Smooth muscle cell (in vitro differentiated cells): ENCODE data around the gene ZNF830. TPM values are rescaled to one million over a fixed set of nuclear protein-coding genes. Genes with fewer than 3 reads are reported as not detected.

Source experiments
- DNase-seq: peaks from one replicate; lab custom pipeline; 2025; ENCODE audit not compliant: unreplicated experiment; lab: John Stamatoyannopoulos, UW
- H2AFZ ChIP-seq: fragments of 200-600 bp; sonication (generic); 2 replicates; pipeline ENCODE4 v1.6.0; 2016; ENCODE audit warnings: antibody characterized with exemption, low read depth, mild to moderate bottlenecking
- H3F3A ChIP-seq: fragments of 200-600 bp; sonication (generic); 2 replicates; pipeline ENCODE4 v1.6.0; 2017; ENCODE audit warnings: antibody characterized with exemption, low read depth
- H3K27ac ChIP-seq: fragments of 200-600 bp; sonication (generic); 2 replicates; pipeline ENCODE4 v1.5.1; 2016; ENCODE audit warnings: low read depth, mild to moderate bottlenecking
- H3K27me3 ChIP-seq: fragments of 200-600 bp; sonication (generic); 2 replicates; pipeline ENCODE4 v1.6.1; 2016; ENCODE audit warnings: low read depth, mild to moderate bottlenecking
- H3K36me3 ChIP-seq: fragments of 200-600 bp; sonication (generic); 2 replicates; pipeline ENCODE4 v1.5.1; 2016; ENCODE audit warnings: low read depth
- H3K4me1 ChIP-seq: fragments of 200-600 bp; sonication (generic); 2 replicates; pipeline ENCODE4 v1.5.1; 2016; ENCODE audit warnings: low read depth
- H3K4me2 ChIP-seq: fragments of 200-600 bp; sonication (generic); 2 replicates; pipeline ENCODE4 v1.6.0; 2016; ENCODE audit warnings: mild to moderate bottlenecking
- H3K4me3 ChIP-seq: fragments of 200-600 bp; sonication (generic); 2 replicates; pipeline ENCODE4 v1.5.1; 2016; ENCODE audit warnings: mild to moderate bottlenecking
- H3K79me2 ChIP-seq: fragments of 200-600 bp; sonication (generic); 2 replicates; pipeline ENCODE4 v1.6.0; 2016; ENCODE audit warnings: low read depth, mild to moderate bottlenecking
- H3K9ac ChIP-seq: fragments of 200-600 bp; sonication (generic); 2 replicates; pipeline ENCODE4 v1.6.0; 2016; ENCODE audit warnings: low read depth
- H3K9me3 ChIP-seq: fragments of 200-600 bp; sonication (generic); replicated peaks from 2 replicates; pipeline ENCODE4 v1.5.1; 2016; ENCODE audit warnings: low read depth
- H4K20me1 ChIP-seq: fragments of 200-600 bp; sonication (generic); 2 replicates; pipeline ENCODE4 v1.6.0; 2016; ENCODE audit warnings: low read depth
- CTCF ChIP-seq: fragments of 200-600 bp; sonication (generic); IDR thresholded peaks from 2 replicates; pipeline ENCODE4 v1.5.1; 2017; ENCODE audit warnings: borderline replicate concordance, mild to moderate bottlenecking, antibody characterized with exemption; ENCODE audit not compliant: insufficient read depth, poor library complexity, severe bottlenecking
- WGBS: methylation state at CpG from one replicate; pipeline ENCODE4 v1.1.7; 2016; ENCODE audit warnings: low lambda C conversion rate; 5-methylcytosine and 5-hydroxymethylcytosine counted together
- polyA plus RNA-seq: library from polyadenylated mRNA; unstranded; fragments of >200 nt; fragmentation: Nextera tagmentation; extraction: Ambion mirVana; gene quantifications from 2 replicates; pipeline ENCODE4 v1.2.1, GENCODE V29; 2016
- total RNA-seq: library from RNA; depleted of rRNA; stranded (reverse); fragments of >200 nt; gene quantifications from 2 replicates; pipeline ENCODE4 v1.2.3, GENCODE V29; 2014

The ZNF830 gene
- total and polyA plus RNA-seq, 2 experiments from 2014 or later, result 10.2 to 10.4 TPM

- no peaks in the 10 kb centered on the region for H3F3A ChIP-seq
- WGBS, result 93% methylated on average over 2 of the region's 2 CpGs
These were observed 27.3 kb downstream of the ZNF830 start for GRCh38 chr17:34988644-34989043.

GRCh38 chr17:34989473-34989872 is 28.1 kb downstream of the ZNF830 start:
- Histone ChIP-seq H3K9ac (no peak overlapping the region), H2AFZ (no peak overlapping the region), H3K27ac (no peak overlapping the region), H3K4me1 (no peaks in the 10 kb centered on the region), H3K36me3 (no peaks in the 10 kb centered on the region), H3K4me3 (no peak overlapping the region), H3K27me3 (no peaks in the 10 kb centered on the region), H3K9me3 (no peaks in the 10 kb centered on the region), H3F3A (no peaks in the 10 kb centered on the region), H3K4me2 (no peak overlapping the region), H4K20me1 (no peaks in the 10 kb centered on the region), H3K79me2 (peaks cover 18% of the 10 kb centered on the region)
- DNase-seq, result no peak
- 96% methylated on average over 10 of the region's 10 CpGs for whole genome bisulfite sequencing
- no peak for TF ChIP-seq CTCF

More at GRCh38 chr17:34988644-34989043, 27.3 kb downstream of the ZNF830 start:
- Histone ChIP-seq H3K9me3 (no peaks in the 10 kb centered on the region), H2AFZ (no peak overlapping the region), H3K27ac (no peak overlapping the region), H3K4me1 (no peaks in the 10 kb centered on the region), H3K9ac (no peak overlapping the region), H3K4me3 (no peak overlapping the region), H3K36me3 (no peaks in the 10 kb centered on the region), H3K4me2 (no peak overlapping the region), H4K20me1 (no peaks in the 10 kb centered on the region), H3K27me3 (no peaks in the 10 kb centered on the region), H3K79me2 (peaks cover 26% of the 10 kb centered on the region)
- no peak for TF ChIP-seq CTCF
- DNase-seq, result no peak

- no peak overlapping the region for H3K27ac ChIP-seq
- H3K4me3 ChIP-seq, result no peak overlapping the region
- no peaks in the 10 kb centered on the region for H3K4me1 ChIP-seq
- H4K20me1 ChIP-seq, result no peaks in the 10 kb centered on the region
- H2AFZ ChIP-seq, result no peak overlapping the region
- H3K4me2 ChIP-seq, result no peak overlapping the region
- WGBS, result 90% methylated on average over 6 of the region's 6 CpGs
- no peaks in the 10 kb centered on the region for H3F3A ChIP-seq
- DNase-seq, result no peak
- no peaks in the 10 kb centered on the region for H3K36me3 ChIP-seq
- no peaks in the 10 kb centered on the region for H3K27me3 ChIP-seq
- no peak overlapping the region for H3K9ac ChIP-seq
- H3K9me3 ChIP-seq, result no peaks in the 10 kb centered on the region
- H3K79me2 ChIP-seq, result peaks cover 7% of the 10 kb centered on the region
- TF ChIP-seq CTCF, result no peak
These were observed 29.6 kb downstream of the ZNF830 start for GRCh38 chr17:34990921-34991365.

GRCh38 chr17:34991606-34992005 is 30.3 kb downstream of the ZNF830 start:
- peaks cover 7% of the 10 kb centered on the region for H3K79me2 ChIP-seq
- no peaks in the 10 kb centered on the region for H3K4me1 ChIP-seq
- WGBS, result 91% methylated on average over 3 of the region's 3 CpGs
- no peak for TF ChIP-seq CTCF
- H3K4me3 ChIP-seq, result no peak overlapping the region
- no peak overlapping the region for H3K4me2 ChIP-seq
- no peak overlapping the region for H2AFZ ChIP-seq
- H3F3A ChIP-seq, result no peaks in the 10 kb centered on the region
- H3K9me3 ChIP-seq, result no peaks in the 10 kb centered on the region
- H3K27me3 ChIP-seq, result no peaks in the 10 kb centered on the region
- no peak for DNase-seq
- no peaks in the 10 kb centered on the region for H4K20me1 ChIP-seq
- H3K36me3 ChIP-seq, result no peaks in the 10 kb centered on the region
- no peak overlapping the region for H3K9ac ChIP-seq
- no peak overlapping the region for H3K27ac ChIP-seq
